A172 (cell line): ENCODE measurements around the gene ARID5A. TPM values are rescaled to one million over a fixed set of nuclear protein-coding genes. Genes with fewer than 3 reads are reported as not detected.

Experiments
- DNase-seq: peaks from one replicate; pipeline ENCODE4 v3.0.0-alpha.2; 2015; ENCODE audit warnings: low spot score
- total RNA-seq: library from RNA; depleted of rRNA; stranded (reverse); fragments of >200 nt; shearing (Covaris generic); gene quantifications from 2 replicates; pipeline ENCODE4 v1.2.3, GENCODE V29; 2014

The ARID5A gene
- total RNA-seq, 1 experiment from 2014 or later, result 6.9 TPM

- no peak for DNase-seq
Observed at GRCh38 chr2:96526615-96527285, 9.8 kb upstream of the ARID5A start.

- DNase-seq, result no peak
Observed at GRCh38 chr2:96527286-96528005, 9.1 kb upstream of the ARID5A start.

- no peak for DNase-seq
Observed at GRCh38 chr2:96528006-96528699, 8.4 kb upstream of the ARID5A start.

- no peak for DNase-seq
Observed at GRCh38 chr2:96528700-96529375, 7.7 kb upstream of the ARID5A start.

GRCh38 chr2:96529376-96530143, 7.0 kb upstream of the ARID5A start:
- no peak for DNase-seq

GRCh38 chr2:96530144-96530430, 6.5 kb upstream of the ARID5A start:
- no peak for DNase-seq

- DNase-seq, result no peak
Observed at GRCh38 chr2:96530474-96531357, 5.8 kb upstream of the ARID5A start.

GRCh38 chr2:96531366-96531765, 5.2 kb upstream of the ARID5A start:
- DNase-seq, result no peak

- DNase-seq, result peak; percentile 99
Observed at GRCh38 chr2:96531872-96532505, 4.6 kb upstream of the ARID5A start.

- no peak for DNase-seq
Observed at GRCh38 chr2:96532641-96533291, 3.8 kb upstream of the ARID5A start.

- peak; percentile 38 for DNase-seq
Observed at GRCh38 chr2:96533292-96534073, 3.1 kb upstream of the ARID5A start.

GRCh38 chr2:96534141-96534540, 2.4 kb upstream of the ARID5A start:
- DNase-seq, result no peak

GRCh38 chr2:96534701-96535181, 1.8 kb upstream of the ARID5A start:
- no peak for DNase-seq

GRCh38 chr2:96535331-96535730, 1.2 kb upstream of the ARID5A start:
- no peak for DNase-seq

GRCh38 chr2:96537066-96537733, 648 bp downstream of the ARID5A start:
- DNase-seq, result peak; percentile 54

GRCh38 chr2:96537734-96538486, 1.4 kb downstream of the ARID5A start:
- DNase-seq, result no peak

GRCh38 chr2:96538487-96539214, 2.1 kb downstream of the ARID5A start:
- no peak for DNase-seq
